ENCODE results near the gene FOXP1.

DNA sequence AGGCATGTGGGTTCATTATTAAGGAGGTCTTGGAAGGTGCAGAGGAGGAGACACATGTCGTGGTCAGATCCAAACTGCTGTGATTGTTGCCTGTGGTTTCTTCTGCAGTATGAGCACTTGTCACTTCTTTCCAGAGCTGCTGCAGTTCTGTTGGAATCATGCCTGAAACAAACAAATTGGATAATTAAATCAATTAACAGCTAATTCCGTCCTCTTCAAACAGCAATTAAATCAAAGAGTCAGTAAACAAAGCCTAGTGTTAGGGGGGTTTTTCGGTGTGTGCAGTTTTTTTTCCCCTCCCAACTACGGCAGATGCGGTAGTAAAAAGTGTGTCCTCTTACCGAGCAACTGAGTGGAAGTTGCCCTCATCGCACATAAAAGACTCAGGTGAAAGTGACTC, 542.2 kb downstream of the FOXP1 start:
- TF ChIP-seq POLR2A (IDR thresholded peaks at IDR 0.05) = no peak
- TF ChIP-seq, protein P1, sequence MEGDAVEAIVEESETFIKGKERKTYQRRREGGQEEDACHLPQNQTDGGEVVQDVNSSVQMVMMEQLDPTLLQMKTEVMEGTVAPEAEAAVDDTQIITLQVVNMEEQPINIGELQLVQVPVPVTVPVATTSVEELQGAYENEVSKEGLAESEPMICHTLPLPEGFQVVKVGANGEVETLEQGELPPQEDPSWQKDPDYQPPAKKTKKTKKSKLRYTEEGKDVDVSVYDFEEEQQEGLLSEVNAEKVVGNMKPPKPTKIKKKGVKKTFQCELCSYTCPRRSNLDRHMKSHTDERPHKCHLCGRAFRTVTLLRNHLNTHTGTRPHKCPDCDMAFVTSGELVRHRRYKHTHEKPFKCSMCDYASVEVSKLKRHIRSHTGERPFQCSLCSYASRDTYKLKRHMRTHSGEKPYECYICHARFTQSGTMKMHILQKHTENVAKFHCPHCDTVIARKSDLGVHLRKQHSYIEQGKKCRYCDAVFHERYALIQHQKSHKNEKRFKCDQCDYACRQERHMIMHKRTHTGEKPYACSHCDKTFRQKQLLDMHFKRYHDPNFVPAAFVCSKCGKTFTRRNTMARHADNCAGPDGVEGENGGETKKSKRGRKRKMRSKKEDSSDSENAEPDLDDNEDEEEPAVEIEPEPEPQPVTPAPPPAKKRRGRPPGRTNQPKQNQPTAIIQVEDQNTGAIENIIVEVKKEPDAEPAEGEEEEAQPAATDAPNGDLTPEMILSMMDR (IDR thresholded peaks at IDR 0.05) = no peak

Measured in adrenal gland (tissue), 5 donors.